Calu3 (cell line): ENCODE results near the gene HHAT. TPM values are rescaled to one million over a fixed set of nuclear protein-coding genes. Genes with fewer than 3 reads are reported as not detected.

ENCODE experiments used
- BruUV-seq: library from RNA; stranded (reverse); fragments of 400-500 nt; replicated peaks from 2 replicates; lab custom pipeline; 2021; lab: Mats Ljungman, UMichigan
- CTCF ChIA-PET: fragments of 300-600 bp; sonication (Branson Sonifier 250); formaldehyde crosslinking; loops from one replicate; lab custom pipeline; 2022; ENCODE audit warnings: antibody characterized with exemption; lab: Charles Lee
- DNase-seq: peaks from one replicate; pipeline ENCODE4 v3.0.0; 2022
- H3K27ac Mint-ChIP-seq: one replicate; pipeline ENCODE4 v1.8.0; 2022; ENCODE audit warnings: mixed read lengths; ENCODE audit not compliant: unreplicated experiment
- H3K27me3 Mint-ChIP-seq: one replicate; pipeline ENCODE4 v1.8.0; 2022; ENCODE audit warnings: mixed read lengths; ENCODE audit not compliant: unreplicated experiment
- H3K36me3 Mint-ChIP-seq: one replicate; pipeline ENCODE4 v1.8.0; 2022; ENCODE audit warnings: mild to moderate bottlenecking, moderate library complexity, mixed read lengths; ENCODE audit not compliant: insufficient read depth, unreplicated experiment
- H3K4me1 Mint-ChIP-seq: one replicate; pipeline ENCODE4 v1.8.0; 2022; ENCODE audit warnings: mild to moderate bottlenecking, low read depth, mixed read lengths; ENCODE audit not compliant: unreplicated experiment
- H3K4me3 Mint-ChIP-seq: one replicate; pipeline ENCODE4 v1.8.0; 2022; ENCODE audit warnings: mild to moderate bottlenecking, low read depth, moderate library complexity, mixed read lengths; ENCODE audit not compliant: unreplicated experiment
- H3K9me3 Mint-ChIP-seq: one replicate; pipeline ENCODE4 v1.8.0; 2022; ENCODE audit warnings: low read depth, mixed read lengths; ENCODE audit not compliant: unreplicated experiment
- intact Hi-C: fragments of 100-400 bp; cut with micrococcal nuclease; formaldehyde crosslinking; loops from one replicate; pipeline ENCODE4 v1.10.0; 2022; ENCODE audit not compliant: unreplicated experiment
- total RNA-seq: library from RNA; stranded (reverse); gene quantifications from 2 replicates; pipeline ENCODE4 v1.2.3, GENCODE V29; 2022
- TF ChIP-seq, protein P1 (sequence below): fragments of 200-600 bp; IDR thresholded peaks from one replicate; pipeline ENCODE4 v1.8.0; 2022; ENCODE audit warnings: antibody characterized with exemption; ENCODE audit not compliant: unreplicated experiment

Gene HHAT
- total RNA-seq, 1 experiment from 2014 or later: 5.8 TPM

DNA sequence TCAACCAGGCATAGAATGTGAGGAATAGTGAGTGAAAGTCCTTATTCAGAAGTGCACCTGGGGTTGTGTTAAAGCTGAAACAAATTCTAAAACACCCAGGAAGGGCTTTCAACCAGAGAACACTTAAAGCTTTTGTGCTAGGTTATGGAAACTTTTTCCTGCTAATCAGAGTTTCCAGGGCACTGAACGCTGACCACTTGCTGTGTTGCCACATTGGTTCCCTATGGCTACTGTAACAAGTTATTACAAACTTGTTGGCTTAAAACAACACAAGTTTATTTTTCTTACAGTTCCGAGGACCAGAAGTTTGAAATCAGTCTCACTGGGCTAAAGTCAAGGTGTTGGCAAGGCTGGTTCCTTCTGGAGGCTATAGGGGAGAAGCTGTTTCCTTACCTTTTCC is 300.6 kb downstream of the HHAT start:
- DNase-seq: no peak
- no peaks in the 10 kb centered on the region for H3K36me3 Mint-ChIP-seq
- H3K27me3 Mint-ChIP-seq: peaks cover 14% of the 10 kb centered on the region
- no peak overlapping the region for H3K27ac Mint-ChIP-seq
- TF ChIP-seq, protein P1, sequence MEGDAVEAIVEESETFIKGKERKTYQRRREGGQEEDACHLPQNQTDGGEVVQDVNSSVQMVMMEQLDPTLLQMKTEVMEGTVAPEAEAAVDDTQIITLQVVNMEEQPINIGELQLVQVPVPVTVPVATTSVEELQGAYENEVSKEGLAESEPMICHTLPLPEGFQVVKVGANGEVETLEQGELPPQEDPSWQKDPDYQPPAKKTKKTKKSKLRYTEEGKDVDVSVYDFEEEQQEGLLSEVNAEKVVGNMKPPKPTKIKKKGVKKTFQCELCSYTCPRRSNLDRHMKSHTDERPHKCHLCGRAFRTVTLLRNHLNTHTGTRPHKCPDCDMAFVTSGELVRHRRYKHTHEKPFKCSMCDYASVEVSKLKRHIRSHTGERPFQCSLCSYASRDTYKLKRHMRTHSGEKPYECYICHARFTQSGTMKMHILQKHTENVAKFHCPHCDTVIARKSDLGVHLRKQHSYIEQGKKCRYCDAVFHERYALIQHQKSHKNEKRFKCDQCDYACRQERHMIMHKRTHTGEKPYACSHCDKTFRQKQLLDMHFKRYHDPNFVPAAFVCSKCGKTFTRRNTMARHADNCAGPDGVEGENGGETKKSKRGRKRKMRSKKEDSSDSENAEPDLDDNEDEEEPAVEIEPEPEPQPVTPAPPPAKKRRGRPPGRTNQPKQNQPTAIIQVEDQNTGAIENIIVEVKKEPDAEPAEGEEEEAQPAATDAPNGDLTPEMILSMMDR: no peak
- peaks cover 5% of the 10 kb centered on the region for H3K9me3 Mint-ChIP-seq
- BruUV-seq: no TSS peak
- CTCF ChIA-PET: no interaction called here
- intact Hi-C loops: no loop called here
- H3K4me3 Mint-ChIP-seq: no peak overlapping the region
- no peaks in the 10 kb centered on the region for H3K4me1 Mint-ChIP-seq

GRCh38 chr1:210631399-210631798 is 302.7 kb downstream of the HHAT start:
- H3K27ac Mint-ChIP-seq: no peak overlapping the region
- no peaks in the 10 kb centered on the region for H3K4me1 Mint-ChIP-seq
- intact Hi-C loops: no loop called here
- no TSS peak for BruUV-seq
- no peaks in the 10 kb centered on the region for H3K36me3 Mint-ChIP-seq
- no peak for DNase-seq
- peaks cover 1% of the 10 kb centered on the region for H3K27me3 Mint-ChIP-seq
- peaks cover 9% of the 10 kb centered on the region for H3K9me3 Mint-ChIP-seq
- TF ChIP-seq, protein P1: no peak
- CTCF ChIA-PET: no interaction called here
- no peak overlapping the region for H3K4me3 Mint-ChIP-seq

DNA sequence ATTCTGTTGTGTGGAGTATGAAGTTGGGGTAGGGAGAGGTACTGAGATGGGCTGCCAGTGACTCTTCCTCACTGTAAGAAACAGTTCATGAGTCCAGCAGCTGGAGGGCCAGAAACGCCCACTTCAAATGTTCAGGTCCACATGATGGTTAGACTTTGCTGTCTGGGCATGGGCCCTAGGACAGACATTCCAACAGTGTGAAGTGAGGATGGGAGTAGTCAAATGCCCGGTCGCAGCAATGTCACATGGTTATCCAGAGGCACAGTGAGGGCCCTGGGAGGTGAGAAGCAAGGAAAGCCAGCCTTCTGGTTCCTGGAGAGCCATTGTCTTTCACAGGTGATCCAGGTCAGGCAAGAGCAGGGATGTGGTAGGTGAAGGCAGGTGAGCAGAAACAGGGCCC is 304.4 kb downstream of the HHAT start:
- Mint-ChIP-seq H3K36me3 (no peaks in the 10 kb centered on the region), H3K4me3 (no peak overlapping the region), H3K9me3 (peaks cover 9% of the 10 kb centered on the region), H3K27ac (no peak overlapping the region), H3K27me3 (no peaks in the 10 kb centered on the region), H3K4me1 (no peaks in the 10 kb centered on the region)
- TF ChIP-seq, protein P1: no peak
- intact Hi-C loops: no loop called here
- no peak for DNase-seq
- CTCF ChIA-PET: no interaction called here
- BruUV-seq: no TSS peak

- Mint-ChIP-seq H3K27me3 (no peaks in the 10 kb centered on the region), H3K4me1 (no peaks in the 10 kb centered on the region), H3K9me3 (peaks cover 9% of the 10 kb centered on the region), H3K36me3 (no peaks in the 10 kb centered on the region), H3K27ac (no peak overlapping the region), H3K4me3 (no peak overlapping the region)
- TF ChIP-seq, protein P1: no peak
- DNase-seq: no peak
- BruUV-seq: no TSS peak
- intact Hi-C loops: no loop called here
- CTCF ChIA-PET: no interaction called here
Measured at GRCh38 chr1:210633636-210634035, 304.9 kb downstream of the HHAT start.
